ENCODE data around the gene FKBP15.

GRCh38 chr9:113154946-113155345 lies 66.1 kb downstream of the FKBP15 start:
- no peak for TF ChIP-seq ZNF768 (tag by site-specific recombination; IDR thresholded peaks at IDR 0.05)
- TF ChIP-seq, protein P1, sequence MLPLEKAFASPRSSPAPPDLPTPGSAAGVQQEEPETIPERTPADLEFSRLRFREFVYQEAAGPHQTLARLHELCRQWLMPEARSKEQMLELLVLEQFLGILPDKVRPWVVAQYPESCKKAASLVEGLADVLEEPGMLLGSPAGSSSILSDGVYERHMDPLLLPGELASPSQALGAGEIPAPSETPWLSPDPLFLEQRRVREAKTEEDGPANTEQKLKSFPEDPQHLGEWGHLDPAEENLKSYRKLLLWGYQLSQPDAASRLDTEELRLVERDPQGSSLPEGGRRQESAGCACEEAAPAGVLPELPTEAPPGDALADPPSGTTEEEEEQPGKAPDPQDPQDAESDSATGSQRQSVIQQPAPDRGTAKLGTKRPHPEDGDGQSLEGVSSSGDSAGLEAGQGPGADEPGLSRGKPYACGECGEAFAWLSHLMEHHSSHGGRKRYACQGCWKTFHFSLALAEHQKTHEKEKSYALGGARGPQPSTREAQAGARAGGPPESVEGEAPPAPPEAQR (tag by site-specific recombination; IDR thresholded peaks at IDR 0.05), result no peak
- no peak for TF ChIP-seq SP2 (tag by site-specific recombination; IDR thresholded peaks at IDR 0.05)

All from HEK293 (cell line).